Endothelial cell of umbilical vein (primary cell): ENCODE measurements around the gene KIAA0825.
"Not testable (repeated sequence)": the region's sequence is repeated elsewhere in the genome, so short reads cannot be mapped to it uniquely, and the experiment has no call there.

Source experiments
- CTCF ChIP-seq, 2 donors: IDR thresholded peaks; 1 replicate in 1 of 2; 2 replicates in 1 of 2; pipeline ENCODE4 v1.5.1; 2011; ENCODE audit warnings: low read length in 2 of 2, mild to moderate bottlenecking in 2 of 2, moderate library complexity in 2 of 2, control low read depth in 1 of 2, inconsistent platforms in 1 of 2, low read depth in 1 of 2; ENCODE audit not compliant: insufficient read depth in 1 of 2; ENCODE audit errors: extremely low read depth in 1 of 2
- POLR2A ChIP-seq: IDR thresholded peaks from 2 replicates; pipeline ENCODE4 v1.6.1; 2012; ENCODE audit warnings: low read depth, mild to moderate bottlenecking, control low read depth, low read length

GRCh38 chr5:94354837-94355485, 263.4 kb downstream of the KIAA0825 start:
- not testable (repeated sequence) for TF ChIP-seq CTCF (IDR thresholded peaks at IDR 0.05; ENCODE audit: extremely low read depth in 1 of 2, insufficient read depth in 1 of 2, low read depth in 1 of 2, low read length in 2 of 2); POLR2A
